Neuronal stem cell (in vitro differentiated cells): ENCODE measurements around the gene SEC16B.
A peak's percentile ranks its signal among the peaks of the same experiment; 100 is the strongest.

Experiments
- DNase-seq: peaks from one replicate; pipeline ENCODE4 v3.0.0-alpha.2; 2013; ENCODE audit warnings: low spot score
- H2AFZ ChIP-seq: one replicate; pipeline ENCODE4 v1.6.1; 2013; ENCODE audit warnings: mild to moderate bottlenecking, low read length, inconsistent platforms
- H2AK5ac ChIP-seq: 2 replicates; pipeline ENCODE4 v1.6.1; 2013; ENCODE audit warnings: low read depth, mild to moderate bottlenecking, inconsistent platforms, low read length, moderate library complexity, mixed read lengths
- H2BK120ac ChIP-seq: 2 replicates; pipeline ENCODE4 v1.6.1; 2013; ENCODE audit warnings: low read depth, mild to moderate bottlenecking, inconsistent platforms, low read length, moderate library complexity, mixed read lengths
- H2BK12ac ChIP-seq: one replicate; pipeline ENCODE4 v1.6.1; 2013; ENCODE audit warnings: low read length, inconsistent platforms
- H2BK15ac ChIP-seq: 2 replicates; pipeline ENCODE4 v1.6.1; 2013; ENCODE audit warnings: mild to moderate bottlenecking, low read length, inconsistent platforms, mixed read lengths
- H2BK5ac ChIP-seq: one replicate; pipeline ENCODE4 v1.6.1; 2013; ENCODE audit warnings: inconsistent platforms, mild to moderate bottlenecking, low read length, moderate library complexity
- H3K14ac ChIP-seq: one replicate; pipeline ENCODE4 v1.6.1; 2013; ENCODE audit warnings: low read length, inconsistent platforms
- H3K18ac ChIP-seq: 2 replicates; pipeline ENCODE4 v1.6.1; 2013; ENCODE audit warnings: low read length, inconsistent platforms
- H3K23ac ChIP-seq: 2 replicates; pipeline ENCODE4 v1.6.1; 2013; ENCODE audit warnings: low read depth, mild to moderate bottlenecking, mixed read lengths, low read length, inconsistent platforms; ENCODE audit not compliant: poor library complexity
- H3K27ac ChIP-seq: replicated peaks from 3 replicates; pipeline ENCODE4 v1.5.1; 2013; ENCODE audit warnings: low read length, inconsistent platforms
- H3K27me3 ChIP-seq, 3 experiments: 2 replicates each; pipeline ENCODE4 v1.6.1; 2013; ENCODE audit warnings: low read length in 3 of 3, mild to moderate bottlenecking in 2 of 3, inconsistent platforms in 1 of 3, low read depth in 1 of 3, mixed read lengths in 1 of 3, moderate library complexity in 1 of 3; ENCODE audit not compliant: control insufficient read depth in 3 of 3, insufficient read depth in 3 of 3
- H3K36me3 ChIP-seq, 2 donors: replicated peaks in 1 of 2; 2 replicates each; pipeline ENCODE4 v1.6.1; 2013; ENCODE audit warnings: low read length in 2 of 2; ENCODE audit not compliant: control insufficient read depth in 2 of 2, insufficient read depth in 2 of 2
- H3K4ac ChIP-seq: 2 replicates; pipeline ENCODE4 v1.6.1; 2013; ENCODE audit warnings: inconsistent platforms, mild to moderate bottlenecking, low read length, moderate library complexity
- H3K4me1 ChIP-seq, 2 donors: 1 replicate in 1 of 2; 2 replicates in 1 of 2; pipeline ENCODE4 v1.6.1; 2013; ENCODE audit warnings: low read length in 2 of 2, low read depth in 1 of 2; ENCODE audit not compliant: control insufficient read depth in 2 of 2, insufficient read depth in 1 of 2
- H3K4me2 ChIP-seq: one replicate; pipeline ENCODE4 v1.6.1; 2013; ENCODE audit warnings: mild to moderate bottlenecking, low read length, inconsistent platforms; ENCODE audit not compliant: insufficient read depth, poor library complexity, severe bottlenecking
- H3K4me3 ChIP-seq, 2 donors: 2 replicates each; pipeline ENCODE4 v1.5.1; 2013; ENCODE audit warnings: low read length in 2 of 2, mild to moderate bottlenecking in 2 of 2, inconsistent platforms in 1 of 2, moderate library complexity in 1 of 2
- H3K79me1 ChIP-seq: one replicate; pipeline ENCODE4 v1.6.1; 2013; ENCODE audit warnings: low read depth, mild to moderate bottlenecking, inconsistent platforms, low read length, moderate library complexity
- H3K9ac ChIP-seq: one replicate; pipeline ENCODE4 v1.6.1; 2013; ENCODE audit warnings: mild to moderate bottlenecking, low read depth, low read length, inconsistent platforms; ENCODE audit not compliant: poor library complexity
- H3K9me3 ChIP-seq, 2 donors: replicated peaks in 1 of 2; 2 replicates each; pipeline versions ENCODE3 to v1.6.1; 2013; ENCODE audit warnings: low read length in 2 of 2, mild to moderate bottlenecking in 2 of 2, inconsistent platforms in 1 of 2, low read depth in 1 of 2, mixed read lengths in 1 of 2, moderate library complexity in 1 of 2; ENCODE audit not compliant: control insufficient read depth in 2 of 2, insufficient read depth in 1 of 2
- H4K8ac ChIP-seq: one replicate; pipeline ENCODE4 v1.6.1; 2013; ENCODE audit warnings: low read depth, mild to moderate bottlenecking, inconsistent platforms, low read length, moderate library complexity
- H4K91ac ChIP-seq: one replicate; pipeline ENCODE4 v1.6.1; 2013; ENCODE audit warnings: low read length, low read depth, mild to moderate bottlenecking, inconsistent platforms; ENCODE audit not compliant: poor library complexity
- WGBS, 2 donors: extraction: QIAGEN DNeasy Blood & Tissue Kit; methylation state at CpG; one replicate each; pipeline ENCODE4 v1.1.7; 2013; ENCODE audit warnings: missing lambda C conversion rate in 2 of 2, mixed read lengths in 1 of 2; ENCODE audit not compliant: insufficient read length in 2 of 2, insufficient replicate concordance in 1 of 2; ENCODE audit errors: extremely low coverage in 2 of 2; 5-methylcytosine and 5-hydroxymethylcytosine counted together

SEC16B gene

DNA sequence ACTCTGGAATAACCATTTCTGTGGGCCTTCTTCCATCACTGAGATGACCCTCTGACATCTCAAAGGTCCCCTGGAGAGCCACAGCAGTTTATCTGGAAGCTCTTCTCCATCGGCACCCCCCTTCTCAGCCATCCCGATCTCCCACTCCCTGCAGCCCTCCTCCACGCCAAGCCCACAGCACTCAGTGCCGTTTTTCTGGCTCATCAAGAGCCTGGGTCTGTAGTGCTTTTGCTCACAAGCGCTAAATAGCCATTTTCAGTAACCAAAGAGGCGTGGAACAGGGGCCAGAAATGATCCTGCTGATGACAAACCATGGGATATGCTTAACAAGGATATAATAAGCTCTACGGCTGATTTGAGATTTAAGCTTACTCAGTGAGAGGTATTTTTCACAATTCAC is 17.6 kb downstream of the SEC16B start:
- H3K14ac ChIP-seq: no peak overlapping the region
- H2BK15ac ChIP-seq: no peak overlapping the region
- no peak overlapping the region for H3K4ac ChIP-seq
- no peak overlapping the region for H3K23ac ChIP-seq
- no peak overlapping the region for H4K91ac ChIP-seq
- no peak overlapping the region for H2AFZ ChIP-seq
- no peak overlapping the region for H3K18ac ChIP-seq
- no peak overlapping the region for H3K4me3 ChIP-seq
- no peak overlapping the region for H4K8ac ChIP-seq
- no peak overlapping the region for H2AK5ac ChIP-seq
- no CpG with 5 or more reads among the region's 7 CpGs for WGBS, 2 donors
- H2BK120ac ChIP-seq: no peak overlapping the region
- H3K4me2 ChIP-seq: no peak overlapping the region
- H3K79me1 ChIP-seq: no peaks in the 10 kb centered on the region
- H3K4me1 ChIP-seq: no peaks in the 10 kb centered on the region
- no peaks in the 10 kb centered on the region for H3K36me3 ChIP-seq
- no peak overlapping the region for H3K27ac ChIP-seq
- no peaks in the 10 kb centered on the region for H3K9me3 ChIP-seq
- no peak overlapping the region for H2BK5ac ChIP-seq
- no peak overlapping the region for H3K9ac ChIP-seq
- no peak overlapping the region for H2BK12ac ChIP-seq
- no peak for DNase-seq
- peaks cover 0 to 6% (median 0%) of the 10 kb centered on the region in 3 experiments for H3K27me3 ChIP-seq

DNA sequence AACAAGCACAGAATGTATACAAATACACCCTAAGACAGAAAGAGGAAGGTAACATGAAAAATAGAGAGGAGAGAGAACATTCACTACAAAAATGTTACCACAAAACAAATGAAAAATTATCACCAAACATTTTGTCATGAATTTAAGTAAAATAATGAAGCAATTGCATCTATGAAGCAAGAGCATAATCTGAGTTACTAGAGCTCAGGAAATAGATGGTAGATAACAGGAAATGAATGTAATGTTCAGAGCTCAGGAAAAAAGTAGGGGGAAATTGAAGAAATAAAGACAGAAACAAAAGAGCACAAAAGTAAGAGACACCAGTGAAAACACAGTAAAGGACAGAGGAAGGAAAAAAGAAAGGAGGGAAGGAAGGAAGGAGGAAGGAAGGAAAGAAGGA is 19.4 kb downstream of the SEC16B start:
- DNase-seq: no peak

DNA sequence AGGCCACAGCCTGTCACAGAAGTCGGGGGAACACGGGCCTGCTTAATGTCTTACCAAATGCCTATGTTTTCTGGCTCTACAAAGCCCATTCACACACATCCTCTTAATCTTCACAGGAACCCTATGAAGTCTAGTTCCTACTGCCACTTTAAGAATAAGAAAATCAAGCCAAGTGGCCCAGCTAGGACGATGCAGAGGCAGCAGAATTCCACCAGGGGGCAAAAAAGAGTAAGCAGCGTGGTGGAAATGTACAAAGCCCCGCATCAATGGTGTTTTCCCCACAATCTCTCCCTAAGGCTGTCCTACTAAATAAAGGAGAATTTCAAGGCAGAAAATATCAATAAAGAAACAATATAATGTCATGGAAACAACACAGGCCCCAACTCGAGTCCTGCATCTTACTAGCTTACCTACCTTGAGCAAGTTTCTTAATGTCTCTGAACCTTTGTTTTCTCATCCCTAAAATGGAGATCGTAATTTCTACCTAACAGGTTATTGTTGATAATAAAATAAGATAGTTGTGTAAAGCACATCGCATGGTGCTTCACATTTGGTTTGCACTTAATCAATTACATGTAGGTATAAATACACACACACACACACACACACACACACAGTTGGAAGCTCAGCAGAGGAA is 21.4 kb downstream of the SEC16B start:
- Histone ChIP-seq H2AFZ (peak overlapping the region; percentile 72), H3K27ac (no peak overlapping the region), H2BK12ac (no peak overlapping the region), H3K36me3 (no peaks in the 10 kb centered on the region), H3K4me3 (no peak overlapping the region), H2BK5ac (no peak overlapping the region), H2BK15ac (no peak overlapping the region), H3K9me3 (no peaks in the 10 kb centered on the region), H3K14ac (no peak overlapping the region), H2AK5ac (no peak overlapping the region), H3K4me2 (no peak overlapping the region), H2BK120ac (no peak overlapping the region), H3K27me3 (peaks cover 0 to 10% (median 0%) of the 10 kb centered on the region in 3 experiments), H3K23ac (no peak overlapping the region), H4K91ac (no peak overlapping the region), H3K4ac (no peak overlapping the region), H4K8ac (no peak overlapping the region), H3K4me1 (peaks cover 0 to 12% of the 10 kb centered on the region in 2 donors), H3K9ac (no peak overlapping the region), H3K18ac (no peak overlapping the region), H3K79me1 (no peaks in the 10 kb centered on the region)
- WGBS, 2 donors: no CpG with 5 or more reads among the region's 8 CpGs
- DNase-seq: peak; percentile 67

More for the DNA sequence above, 19.4 kb downstream of the SEC16B start:
- no peak overlapping the region for H2BK120ac ChIP-seq
- no peak overlapping the region for H3K4me2 ChIP-seq
- no peak overlapping the region for H3K4me3 ChIP-seq
- no peak overlapping the region for H2BK12ac ChIP-seq
- H3K79me1 ChIP-seq: no peaks in the 10 kb centered on the region
- H3K4ac ChIP-seq: no peak overlapping the region
- no peak overlapping the region for H2AK5ac ChIP-seq
- H3K27me3 ChIP-seq: peaks cover 0 to 6% (median 0%) of the 10 kb centered on the region in 3 experiments
- peaks cover 0 to 2% of the 10 kb centered on the region in 2 donors for H3K4me1 ChIP-seq
- H3K14ac ChIP-seq: no peak overlapping the region
- H3K36me3 ChIP-seq: no peaks in the 10 kb centered on the region
- no peak overlapping the region for H4K91ac ChIP-seq
- no peak overlapping the region for H3K18ac ChIP-seq
- H2BK5ac ChIP-seq: no peak overlapping the region
- no peak overlapping the region for H4K8ac ChIP-seq
- H3K9me3 ChIP-seq: no peaks in the 10 kb centered on the region
- H2AFZ ChIP-seq: no peak overlapping the region
- H3K27ac ChIP-seq: no peak overlapping the region
- no peak overlapping the region for H3K23ac ChIP-seq
- H3K9ac ChIP-seq: no peak overlapping the region
- no peak overlapping the region for H2BK15ac ChIP-seq

DNA sequence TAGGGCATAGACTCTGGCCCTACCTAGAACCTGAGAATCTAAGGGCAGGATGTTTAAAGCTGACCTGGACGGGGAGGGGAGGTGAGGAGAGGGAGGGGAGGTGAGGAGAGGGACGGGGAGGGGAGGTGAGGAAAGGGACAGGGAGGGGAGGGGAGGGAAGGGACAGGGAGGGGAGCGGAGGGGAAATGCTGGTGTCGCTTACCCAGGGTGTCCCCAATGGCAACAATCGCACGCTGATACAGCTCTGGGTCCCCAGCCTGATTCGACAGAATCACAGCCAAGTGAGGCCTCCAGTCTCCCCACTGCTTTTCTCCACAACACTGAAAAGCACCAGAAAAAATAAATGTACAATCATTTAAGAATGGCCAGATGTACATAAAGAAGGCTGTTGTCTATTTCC is 22.2 kb downstream of the SEC16B start:
- Histone ChIP-seq H4K8ac (no peak overlapping the region), H3K18ac (no peak overlapping the region), H2AFZ (peak overlapping the region; percentile 25), H3K4ac (no peak overlapping the region), H2BK5ac (no peak overlapping the region), H2BK120ac (no peak overlapping the region), H3K27me3 (peaks cover 0 to 10% (median 0%) of the 10 kb centered on the region in 3 experiments), H3K36me3 (no peaks in the 10 kb centered on the region), H3K4me1 (peaks cover 0 to 12% of the 10 kb centered on the region in 2 donors), H2BK15ac (no peak overlapping the region), H3K79me1 (no peaks in the 10 kb centered on the region), H2AK5ac (no peak overlapping the region), H3K27ac (no peak overlapping the region), H3K4me3 (no peak overlapping the region), H3K9me3 (no peaks in the 10 kb centered on the region), H3K4me2 (no peak overlapping the region), H3K9ac (no peak overlapping the region), H3K23ac (no peak overlapping the region), H3K14ac (no peak overlapping the region), H4K91ac (no peak overlapping the region), H2BK12ac (no peak overlapping the region)
- no peak for DNase-seq
- WGBS, 2 donors: no CpG with 5 or more reads among the region's 7 CpGs
